Common myeloid progenitor, CD34-positive (primary cell): ENCODE measurements around the gene ACHE.

ENCODE experiments used
- CTCF ChIA-PET: fragments of 350-600 bp; sonication (Branson Sonifier 250); formaldehyde crosslinking; loops from one replicate; lab custom pipeline; 2021; ENCODE audit warnings: antibody characterized with exemption; lab: Charles Lee
- POLR2A ChIA-PET: fragments of 350-600 bp; sonication (Branson Sonifier 250); formaldehyde crosslinking; loops from one replicate; lab custom pipeline; 2021; ENCODE audit warnings: antibody characterized with exemption; lab: Charles Lee
- DNase-seq, 3 donors: peaks; one replicate each; pipeline versions ENCODE4 v3.0.0 to v3.0.0-alpha.2; 2013
- H3K27ac ChIP-seq, 2 experiments: 1 replicate in 1 of 2; 2 replicates in 1 of 2; pipeline ENCODE4 v1.7.0; 2013; ENCODE audit warnings: inconsistent platforms in 2 of 2, low read length in 2 of 2, mild to moderate bottlenecking in 2 of 2, low read depth in 1 of 2, moderate library complexity in 1 of 2; ENCODE audit not compliant: severe bottlenecking in 2 of 2, insufficient read depth in 1 of 2, poor library complexity in 1 of 2
- H3K27me3 ChIP-seq, 5 experiments: replicated peaks in 2 of 5; 1 replicate in 3 of 5; 2 replicates in 2 of 5; pipeline versions ENCODE4 v1.6.1 to v1.7.0; 2013; ENCODE audit warnings: low read length in 4 of 5, mild to moderate bottlenecking in 2 of 5, moderate library complexity in 2 of 5, inconsistent platforms in 1 of 5; ENCODE audit not compliant: insufficient read depth in 5 of 5, control insufficient read depth in 4 of 5
- H3K36me3 ChIP-seq, 4 experiments: 1 replicate in 2 of 4; 2 replicates in 2 of 4; pipeline versions ENCODE4 v1.6.1 to v1.7.0; 2013; ENCODE audit warnings: low read length in 3 of 4, control low read depth in 1 of 4, mild to moderate bottlenecking in 1 of 4; ENCODE audit not compliant: control insufficient read depth in 4 of 4, insufficient read depth in 4 of 4
- H3K4me1 ChIP-seq, 4 experiments: 1 replicate in 3 of 4; 2 replicates in 1 of 4; pipeline versions ENCODE4 v1.6.1 to v1.7.1; 2013; ENCODE audit warnings: low read length in 3 of 4, mild to moderate bottlenecking in 3 of 4, control low read depth in 1 of 4, inconsistent platforms in 1 of 4, moderate library complexity in 1 of 4; ENCODE audit not compliant: control insufficient read depth in 4 of 4, insufficient read depth in 4 of 4; ENCODE audit errors: control extremely low read depth in 1 of 4
- H3K4me3 ChIP-seq, 7 experiments: 1 replicate in 4 of 7; 2 replicates in 3 of 7; pipeline versions ENCODE4 v1.5.1 to v1.7.0; 2013; ENCODE audit warnings: mild to moderate bottlenecking in 7 of 7, low read length in 6 of 7, moderate library complexity in 6 of 7, inconsistent platforms in 2 of 7, low read depth in 2 of 7, control low read depth in 1 of 7; ENCODE audit not compliant: insufficient read depth in 4 of 7, control insufficient read depth in 1 of 7; ENCODE audit errors: extremely low read depth in 1 of 7
- H3K9me3 ChIP-seq, 5 experiments: 1 replicate in 4 of 5; 2 replicates in 1 of 5; pipeline versions ENCODE4 v1.6.1 to v1.7.1; 2013; ENCODE audit warnings: low read length in 4 of 5, mild to moderate bottlenecking in 2 of 5, inconsistent platforms in 1 of 5, low read depth in 1 of 5, moderate library complexity in 1 of 5; ENCODE audit not compliant: control insufficient read depth in 4 of 5, insufficient read depth in 2 of 5; ENCODE audit errors: control extremely low read depth in 1 of 5
- WGBS: methylation state at CpG from one replicate; pipeline ENCODE4 v1.1.5; 2013; ENCODE audit not compliant: insufficient coverage; 5-methylcytosine and 5-hydroxymethylcytosine counted together

The ACHE gene

DNA sequence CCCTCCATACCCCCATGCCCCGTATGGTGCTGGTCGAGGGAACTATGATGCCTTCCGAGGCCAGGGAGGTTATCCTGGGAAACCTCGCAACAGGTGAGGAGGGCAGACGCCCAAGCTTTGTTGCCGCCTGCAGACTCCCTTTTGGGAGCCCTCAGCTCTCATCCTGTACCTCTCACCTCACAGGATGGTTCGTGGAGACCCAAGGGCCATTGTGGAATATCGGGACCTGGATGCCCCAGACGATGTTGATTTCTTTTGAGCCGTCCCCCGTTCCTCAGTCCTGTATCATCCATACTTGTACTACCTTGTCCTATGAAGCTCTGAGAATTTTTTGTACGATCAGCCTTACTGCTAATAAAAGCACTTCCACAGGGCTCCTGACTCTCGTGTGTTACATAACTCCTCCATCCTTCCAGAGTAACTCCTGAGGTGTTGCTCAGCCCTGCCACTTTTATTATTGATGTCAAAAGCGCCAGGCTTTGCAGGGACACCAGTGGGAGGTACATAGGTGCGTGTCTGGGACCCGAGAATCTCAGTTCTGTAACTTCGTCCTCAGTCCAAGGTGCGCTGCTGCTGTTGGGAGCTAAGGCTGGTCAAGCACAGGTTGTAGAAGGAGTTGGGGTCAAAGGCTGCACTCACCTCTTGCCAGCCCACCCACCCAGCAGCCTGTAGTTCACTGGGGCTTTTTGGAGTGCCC lies 7.2 kb downstream of the ACHE start:
- Histone ChIP-seq H3K27ac (peak overlapping the region in 1 of 2 experiments; percentile 58), H3K4me3 (peak overlapping the region in 6 of 7 experiments; percentile 54 to 79 (median 72)), H3K4me1 (peaks cover 4 to 61% (median 55%) of the 10 kb centered on the region in 4 experiments), H3K36me3 (peaks cover 10 to 54% (median 37%) of the 10 kb centered on the region in 4 experiments), H3K27me3 (peaks cover 0 to 25% (median 6%) of the 10 kb centered on the region in 5 experiments), H3K9me3 (no peaks in the 10 kb centered on the region)
- WGBS, result 93% methylated on average over 17 of the region's 18 CpGs
- CTCF ChIA-PET, result interaction anchor here (0.7 to 2.6 kb wide), 6 partner anchors 10 to 36 kb away, joined by 3 to 20 read pairs (median 5); partner anchors contain the start of genes SLC12A9 and SRRT
- POLR2A ChIA-PET, result interaction anchor here (1.0 kb wide), 2 partner anchors 13 to 24 kb away, joined by 3 to 7 read pairs; partner anchors contain the start of gene SRRT
- no peak for DNase-seq

DNA sequence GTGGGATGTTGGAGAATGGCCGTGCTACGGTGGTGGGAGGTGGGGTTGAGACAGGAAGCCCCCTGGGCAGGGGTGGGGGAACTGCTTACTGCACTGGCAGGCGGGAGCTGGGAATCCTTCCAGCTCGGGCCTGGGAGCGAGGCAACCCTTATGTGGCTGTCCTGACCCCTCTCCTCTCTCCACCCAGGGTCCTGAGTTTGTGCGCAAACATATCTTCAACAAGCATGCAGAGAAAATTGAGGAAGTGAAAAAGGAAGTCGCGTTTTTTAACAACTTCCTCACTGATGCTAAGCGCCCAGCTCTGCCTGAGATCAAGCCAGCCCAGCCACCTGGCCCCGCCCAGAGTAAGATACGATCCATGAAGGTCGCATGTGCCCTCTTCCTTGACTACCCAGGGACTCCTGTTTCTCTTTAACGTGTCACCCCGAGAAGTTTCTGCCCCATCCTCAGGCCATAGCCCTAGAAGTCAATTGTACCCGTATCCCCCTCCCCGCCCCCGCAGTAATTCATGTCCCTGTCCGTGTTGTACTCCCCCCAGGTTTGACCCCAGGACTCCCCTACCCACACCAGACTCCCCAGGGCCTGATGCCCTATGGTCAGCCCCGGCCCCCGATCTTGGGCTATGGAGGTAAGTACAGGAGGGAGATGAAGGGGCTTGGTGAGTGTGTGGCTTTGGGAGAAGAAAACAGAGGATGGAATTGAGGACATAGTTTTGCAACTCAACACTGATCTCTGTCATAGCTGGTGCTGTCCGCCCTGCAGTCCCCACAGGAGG lies 8.0 kb downstream of the ACHE start:
- Histone ChIP-seq H3K36me3 (peaks cover 10 to 61% (median 44%) of the 10 kb centered on the region in 4 experiments), H3K4me1 (peaks cover 4 to 63% (median 55%) of the 10 kb centered on the region in 4 experiments), H3K27me3 (peaks cover 0 to 19% (median 5%) of the 10 kb centered on the region in 5 experiments), H3K27ac (peak overlapping the region in 1 of 2 experiments; percentile 15), H3K9me3 (no peaks in the 10 kb centered on the region), H3K4me3 (peak overlapping the region in 4 of 7 experiments; percentile 4 to 52 (median 18))
- peak; percentile 86 to 92 (median 87) for DNase-seq
- 0% methylated on average over 7 of the region's 21 CpGs for WGBS
- ChIA-PET POLR2A (interaction anchor here (1.0 kb wide), 2 partner anchors 13 to 24 kb away, joined by 3 to 7 read pairs; partner anchors contain the start of gene SRRT), CTCF (interaction anchor here (0.5 to 2.6 kb wide), 8 partner anchors 9 to 182 kb away, joined by 3 to 20 read pairs (median 4); partner anchors contain the start of genes POP7, SLC12A9 and SRRT)

DNA sequence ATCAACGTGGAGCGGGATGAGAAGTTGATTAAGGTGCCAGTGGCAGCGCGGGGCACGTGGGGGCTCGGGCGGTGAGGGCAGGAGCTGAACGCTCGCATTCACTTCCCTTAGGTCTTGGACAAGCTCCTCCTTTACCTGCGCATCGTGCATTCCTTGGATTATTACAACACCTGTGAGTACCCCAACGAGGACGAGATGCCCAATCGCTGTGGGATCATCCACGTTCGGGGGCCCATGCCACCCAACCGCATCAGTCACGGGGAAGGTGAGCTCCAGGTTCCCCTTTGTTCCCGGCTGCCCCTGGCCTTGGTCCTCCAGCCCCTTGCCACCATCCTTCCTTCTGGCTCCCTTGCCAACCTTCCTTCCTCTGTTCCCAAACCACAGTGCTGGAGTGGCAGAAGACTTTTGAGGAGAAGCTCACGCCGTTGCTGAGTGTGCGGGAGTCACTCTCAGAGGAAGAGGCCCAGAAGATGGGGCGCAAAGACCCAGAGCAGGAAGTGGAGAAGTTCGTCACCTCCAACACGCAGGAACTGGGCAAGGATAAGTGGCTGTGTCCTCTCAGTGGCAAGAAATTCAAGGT lies 8.7 kb downstream of the ACHE start:
- peaks cover 0 to 12% (median 2%) of the 10 kb centered on the region in 5 experiments for H3K27me3 ChIP-seq
- ChIA-PET CTCF (interaction anchor here (0.5 to 2.6 kb wide), 6 partner anchors 9 to 181 kb away, joined by 3 to 20 read pairs (median 4); partner anchors contain the start of genes POP7, SLC12A9 and SRRT), POLR2A (interaction anchor here (0.6 to 1.6 kb wide), 4 partner anchors 12 to 313 kb away, joined by 3 to 7 read pairs (median 4); partner anchors contain the start of gene SRRT)
- H3K4me3 ChIP-seq, result peak overlapping the region in 4 of 7 experiments; percentile 3 to 52 (median 15)
- 74% methylated on average over 24 of the region's 25 CpGs for WGBS
- H3K9me3 ChIP-seq, result no peaks in the 10 kb centered on the region
- H3K36me3 ChIP-seq, result peaks cover 10 to 68% (median 47%) of the 10 kb centered on the region in 4 experiments
- no peak for DNase-seq
- H3K27ac ChIP-seq, result peak overlapping the region in 1 of 2 experiments; percentile 15
- H3K4me1 ChIP-seq, result peaks cover 4 to 63% (median 55%) of the 10 kb centered on the region in 4 experiments

DNA sequence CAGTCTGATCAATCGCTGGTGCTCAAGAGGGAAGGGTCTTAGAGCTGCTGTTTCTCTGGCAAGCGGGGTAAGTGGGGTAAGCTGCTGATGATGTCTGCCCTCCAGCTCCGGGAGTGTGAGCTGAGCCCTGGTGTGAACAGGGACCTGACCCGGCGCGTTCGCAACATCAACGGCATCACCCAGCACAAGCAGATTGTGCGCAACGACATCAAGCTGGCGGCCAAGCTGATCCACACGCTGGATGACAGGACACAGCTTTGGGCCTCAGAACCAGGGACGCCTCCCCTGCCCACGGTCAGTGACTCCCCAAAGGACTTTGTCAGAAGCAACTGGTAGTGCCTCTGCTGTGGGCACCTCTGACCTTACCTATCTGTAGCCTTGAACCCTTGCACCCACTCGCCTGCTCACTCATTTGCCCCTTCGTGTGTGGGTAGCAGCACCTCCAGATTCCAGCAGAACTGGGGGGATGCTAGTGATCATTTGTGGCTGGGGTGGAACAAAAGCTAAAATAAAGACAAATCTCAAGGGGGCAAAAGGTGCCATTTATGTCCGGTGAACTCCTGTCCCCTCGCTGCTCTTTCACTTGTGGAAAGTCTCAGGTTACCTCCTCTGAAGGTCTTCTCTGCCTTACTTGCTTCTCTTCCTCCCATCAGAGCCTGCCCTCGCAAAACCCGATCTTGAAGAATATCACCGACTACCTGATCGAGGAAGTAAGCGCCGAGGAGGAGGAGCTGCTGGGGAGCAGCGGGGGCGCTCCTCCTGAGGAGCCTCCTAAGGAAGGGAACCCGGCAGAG lies 9.3 kb downstream of the ACHE start:
- Histone ChIP-seq H3K4me3 (peak overlapping the region in 1 of 7 experiments; percentile 52), H3K36me3 (peaks cover 13 to 74% (median 53%) of the 10 kb centered on the region in 4 experiments), H3K27me3 (peaks cover 0 to 6% (median 0%) of the 10 kb centered on the region in 5 experiments), H3K27ac (no peak overlapping the region), H3K9me3 (no peaks in the 10 kb centered on the region), H3K4me1 (peaks cover 4 to 61% (median 54%) of the 10 kb centered on the region in 4 experiments)
- WGBS, result 93% methylated on average over 27 of the region's 27 CpGs
- POLR2A ChIA-PET, result interaction anchor here (0.6 to 1.6 kb wide), 2 partner anchors 11 to 312 kb away, joined by 3 to 4 read pairs; partner anchors contain the start of gene SRRT
- CTCF ChIA-PET, result interaction anchor here (1.3 to 2.6 kb wide), 4 partner anchors 9 to 180 kb away, joined by 3 to 20 read pairs (median 8); partner anchors contain the start of genes POP7, SLC12A9 and SRRT
- DNase-seq, result no peak

DNA sequence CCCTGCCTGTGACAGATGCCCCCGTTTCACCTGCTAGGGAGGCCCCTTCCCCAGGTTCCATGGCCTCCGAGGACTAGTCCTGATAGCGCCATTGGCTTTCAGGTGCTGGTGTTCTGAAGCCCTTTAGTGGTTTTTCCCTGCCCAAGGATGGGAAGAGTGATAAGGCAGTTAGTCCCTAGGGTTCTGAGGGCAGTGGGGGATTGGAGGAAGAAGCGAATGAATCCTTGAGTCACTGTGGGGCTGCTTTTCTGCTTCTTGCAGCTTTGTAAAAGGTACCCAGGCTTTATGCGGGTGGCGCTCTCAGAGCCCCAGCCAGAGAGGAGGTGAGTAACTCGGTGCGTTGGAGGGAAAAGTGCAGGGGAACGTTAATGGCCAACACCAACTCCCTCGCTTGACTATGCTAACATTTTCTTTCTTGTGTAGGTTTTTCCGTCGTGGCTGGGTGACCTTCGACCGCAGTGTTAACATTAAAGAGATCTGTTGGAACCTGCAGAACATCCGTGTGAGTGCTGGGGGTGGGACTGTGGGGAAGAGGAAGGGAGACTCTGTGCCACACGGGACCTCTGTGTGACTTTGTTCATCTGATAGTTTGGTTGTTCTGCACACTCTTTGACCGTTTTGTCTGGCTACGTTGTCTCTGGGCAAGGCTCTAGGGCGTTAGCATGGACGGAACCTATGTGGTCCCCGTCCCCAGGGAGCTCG lies 10.1 kb downstream of the ACHE start:
- no peak for DNase-seq
- POLR2A ChIA-PET, result interaction anchor here (1.6 kb wide), 1 partner anchor 11 kb away, joined by 4 read pairs; the partner anchor contains the start of gene SRRT

More for the DNA sequence above, 10.1 kb downstream of the ACHE start:
- CTCF ChIA-PET, result interaction anchor here (2.6 kb wide), 1 partner anchor 10 kb away, joined by 20 read pairs; the partner anchor contains the start of gene SRRT
- Histone ChIP-seq H3K27ac (no peak overlapping the region), H3K36me3 (peaks cover 16 to 80% (median 59%) of the 10 kb centered on the region in 4 experiments), H3K4me3 (no peak overlapping the region), H3K27me3 (peaks cover 0 to 2% (median 0%) of the 10 kb centered on the region in 5 experiments), H3K4me1 (peaks cover 4 to 54% (median 48%) of the 10 kb centered on the region in 4 experiments), H3K9me3 (no peaks in the 10 kb centered on the region)
- WGBS, result 94% methylated on average over 17 of the region's 22 CpGs
